ENCODE measurements around the gene MAPRE2. TPM values are rescaled to one million over a fixed set of nuclear protein-coding genes. Genes with fewer than 3 reads are reported as not detected.

The MAPRE2 gene
- total RNA-seq, 1 donor from 2014 or later = 23.6 TPM

DNA sequence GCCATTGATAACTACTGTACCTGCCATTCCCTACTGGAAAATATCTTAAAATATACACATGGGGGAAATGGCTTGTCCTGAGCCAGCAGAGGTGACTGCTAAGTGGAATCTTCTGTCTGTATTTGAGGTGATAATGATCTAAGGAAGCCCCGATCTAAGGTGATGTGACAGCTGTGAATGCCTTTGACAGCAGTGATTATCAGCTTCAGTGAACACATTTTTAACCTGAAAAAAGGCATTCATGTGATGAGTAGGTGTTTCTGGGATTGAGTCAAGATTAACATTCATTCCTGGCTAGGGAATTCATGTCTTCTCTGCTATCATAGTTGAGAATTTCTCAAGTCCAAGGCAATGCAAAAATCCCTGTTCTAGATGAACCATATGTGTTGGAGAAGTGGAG is 9.1 kb upstream of the MAPRE2 start:
- no peak for DNase-seq (ENCODE audit: low spot score)

DNA sequence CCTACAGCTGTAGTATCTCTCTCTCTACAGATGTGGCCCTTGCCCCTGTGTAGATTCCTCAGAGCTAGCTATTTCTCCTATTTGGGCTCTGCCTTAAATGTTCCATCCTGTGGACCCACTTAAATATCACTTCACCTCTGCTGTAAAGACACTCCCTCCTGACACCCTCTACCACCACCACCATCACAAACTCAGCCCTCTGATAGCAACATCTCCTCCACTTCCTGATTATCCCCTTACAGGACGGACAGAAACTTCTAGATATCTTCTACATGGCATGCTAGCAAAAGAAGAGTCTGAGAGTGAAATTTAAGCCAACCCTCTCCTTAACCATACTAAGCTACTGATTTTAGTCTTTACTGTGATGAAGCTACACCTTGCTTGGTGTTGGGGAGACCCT is 3.2 kb upstream of the MAPRE2 start:
- DNase-seq (ENCODE audit: low spot score) = no peak

DNA sequence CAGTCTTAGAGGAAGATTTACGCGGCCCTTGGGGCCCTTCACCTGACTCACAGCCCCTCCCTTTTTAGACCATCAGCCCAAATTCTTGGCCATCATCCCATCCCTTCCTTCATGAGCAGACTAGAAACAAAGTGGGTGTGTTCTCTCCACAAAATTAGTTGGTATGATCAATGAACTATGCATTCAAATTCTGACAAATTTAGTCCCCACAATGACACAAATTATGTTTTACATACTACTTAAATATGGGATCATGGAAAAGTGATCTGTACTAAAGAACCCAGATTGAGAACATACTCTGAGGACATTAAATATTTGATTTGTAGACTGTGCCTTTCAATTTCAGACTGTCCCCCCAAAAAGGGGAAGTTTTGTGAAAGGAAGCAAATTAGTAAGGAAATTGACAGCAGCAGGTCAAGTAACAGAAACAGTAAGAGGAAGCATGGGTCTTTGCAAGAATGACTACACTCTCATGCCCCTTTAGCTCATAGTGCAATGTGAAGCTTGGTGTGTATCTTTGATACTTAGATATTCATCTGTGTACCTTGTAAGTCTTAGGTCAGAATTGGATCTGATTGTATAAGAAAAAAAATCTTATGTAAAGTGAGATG is 2.2 kb upstream of the MAPRE2 start:
- no peak for DNase-seq (ENCODE audit: low spot score)

DNA sequence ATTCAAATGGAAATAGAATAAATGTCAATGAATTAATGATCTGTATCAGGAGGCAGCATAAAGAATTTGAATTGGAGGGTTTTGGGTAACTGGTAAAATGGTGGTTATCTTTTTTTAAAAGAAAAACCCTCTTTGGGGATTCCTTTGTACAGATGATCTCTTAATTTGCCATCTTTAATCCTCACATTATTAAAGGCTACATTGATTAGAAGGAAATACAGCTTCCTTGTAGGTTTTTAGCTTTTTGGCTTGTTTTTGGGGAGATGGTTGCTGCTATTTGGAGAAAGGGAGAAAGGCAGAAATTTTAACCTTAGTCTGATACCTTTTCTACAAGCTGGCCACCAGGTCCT is 600 bp upstream of the MAPRE2 start:
- no peak for DNase-seq (ENCODE audit: low spot score)

DNA sequence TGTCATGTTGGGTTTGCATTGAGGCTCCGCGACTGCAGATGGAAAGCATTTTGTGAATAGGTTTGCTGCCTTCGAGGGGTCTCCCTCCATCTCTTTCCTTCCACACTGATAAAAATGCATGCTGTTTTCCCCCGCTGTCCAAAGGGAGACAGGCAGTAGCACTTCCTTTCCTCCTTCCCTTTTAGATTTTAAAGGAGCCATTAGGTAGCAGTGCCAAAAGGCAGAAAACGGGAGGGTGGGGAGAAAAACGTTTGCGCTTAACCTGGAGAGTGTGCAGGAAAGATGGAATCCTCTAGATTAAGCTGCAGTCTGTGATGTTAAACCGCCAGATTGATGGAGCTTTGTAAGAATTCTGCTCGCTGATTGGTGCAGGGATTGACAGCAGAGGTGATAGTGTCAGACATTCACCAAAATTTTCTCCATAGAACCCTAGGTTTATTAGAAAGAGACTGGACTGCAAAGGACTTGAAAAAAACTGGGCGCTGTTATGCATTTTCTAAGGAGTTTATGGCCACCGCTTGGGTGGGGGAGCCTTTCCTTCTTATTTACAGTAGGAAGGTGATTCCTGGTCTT is 688 bp downstream of the MAPRE2 start:
- DNase-seq (ENCODE audit: low spot score) = no peak

DNA sequence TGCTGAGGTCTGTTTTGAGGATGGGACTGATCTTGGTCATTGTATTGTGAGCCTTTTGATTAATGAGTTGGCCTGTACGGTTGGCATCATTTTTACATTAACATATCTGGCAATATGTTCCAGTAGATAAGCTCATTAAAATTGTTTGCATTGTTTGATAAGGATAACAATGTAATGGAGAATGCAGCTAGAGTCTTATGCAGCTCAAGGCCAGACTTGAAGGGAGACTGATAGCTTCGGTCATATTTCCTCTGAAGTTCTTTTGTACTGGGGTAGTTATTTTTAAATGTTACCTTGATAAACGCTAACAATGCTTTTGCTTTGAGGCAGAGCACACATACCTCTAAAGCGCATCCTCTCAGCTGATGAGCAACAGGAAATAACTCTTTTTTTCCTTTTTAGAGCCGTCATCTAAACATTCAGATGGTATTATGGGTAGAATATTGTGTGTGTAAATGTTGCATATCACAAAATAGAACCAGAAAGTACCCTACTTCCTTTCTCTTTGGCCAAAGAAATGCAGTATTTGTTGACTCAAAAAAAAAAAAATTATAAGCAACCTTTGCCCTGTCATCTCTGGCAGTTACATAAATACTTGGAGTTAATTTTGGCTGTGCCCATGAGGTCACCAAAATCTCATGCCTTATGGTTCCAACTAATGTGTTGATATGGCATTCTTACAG is 1.3 kb downstream of the MAPRE2 start:
- no peak for DNase-seq (ENCODE audit: low spot score)

DNA sequence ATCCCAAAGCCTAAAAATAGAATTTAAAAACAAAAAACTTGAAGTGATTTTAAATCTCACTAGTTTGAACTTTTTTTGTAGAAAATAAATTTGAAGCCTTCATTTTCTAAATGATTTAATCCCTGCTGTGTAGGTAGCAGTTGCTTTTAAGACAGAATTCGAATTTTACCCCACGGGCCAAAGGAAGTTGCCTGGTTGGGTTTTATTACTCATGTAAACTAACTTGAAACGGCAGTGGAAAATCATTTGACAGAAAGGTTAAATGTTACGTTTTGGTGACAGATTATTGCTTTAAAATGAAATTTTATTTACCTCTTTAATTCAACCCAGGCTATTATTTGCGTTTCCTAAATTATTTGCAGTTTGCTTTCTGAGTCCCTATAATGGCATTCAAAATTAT is 2.0 kb downstream of the MAPRE2 start:
- DNase-seq (ENCODE audit: low spot score) = no peak

DNA sequence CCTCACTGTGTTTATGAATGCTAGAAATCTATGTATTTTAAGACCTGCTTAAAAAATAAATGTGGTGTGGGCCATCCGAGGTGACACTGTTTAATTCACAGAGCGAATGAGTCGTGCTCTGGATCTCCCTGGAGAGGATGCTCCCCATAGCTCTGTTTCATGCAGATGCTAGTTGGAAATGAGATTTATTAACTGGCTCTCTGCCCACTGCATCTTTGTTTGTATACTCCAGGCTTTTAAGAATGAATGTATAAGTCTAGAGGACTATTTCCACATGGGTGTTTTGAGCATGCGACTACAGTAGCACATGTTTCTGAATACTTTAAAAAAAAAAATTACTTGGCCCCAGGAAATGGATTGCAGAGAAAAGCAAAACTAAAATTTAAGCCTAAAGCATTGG is 3.9 kb downstream of the MAPRE2 start:
- DNase-seq (ENCODE audit: low spot score) = no peak

DNA sequence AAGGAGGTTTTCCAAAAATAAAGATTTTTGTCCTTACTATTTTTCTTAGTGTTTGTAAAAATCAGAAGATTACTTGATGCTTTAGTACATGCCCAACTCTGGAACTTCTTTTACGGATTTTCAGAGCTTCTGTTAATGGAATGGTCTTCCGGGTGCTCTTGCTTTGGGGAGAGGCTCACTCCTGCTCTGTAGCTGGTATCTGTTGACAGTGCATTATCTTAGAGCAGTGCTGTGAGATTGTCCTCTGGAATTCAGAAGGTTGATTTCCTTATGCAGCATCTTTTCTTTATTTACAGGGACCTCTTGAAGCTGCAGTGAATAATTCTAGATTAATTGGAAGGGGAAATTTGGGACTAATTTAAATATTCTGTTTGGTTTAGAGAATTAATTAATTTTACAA is 4.6 kb downstream of the MAPRE2 start:
- DNase-seq (ENCODE audit: low spot score) = no peak

DNA sequence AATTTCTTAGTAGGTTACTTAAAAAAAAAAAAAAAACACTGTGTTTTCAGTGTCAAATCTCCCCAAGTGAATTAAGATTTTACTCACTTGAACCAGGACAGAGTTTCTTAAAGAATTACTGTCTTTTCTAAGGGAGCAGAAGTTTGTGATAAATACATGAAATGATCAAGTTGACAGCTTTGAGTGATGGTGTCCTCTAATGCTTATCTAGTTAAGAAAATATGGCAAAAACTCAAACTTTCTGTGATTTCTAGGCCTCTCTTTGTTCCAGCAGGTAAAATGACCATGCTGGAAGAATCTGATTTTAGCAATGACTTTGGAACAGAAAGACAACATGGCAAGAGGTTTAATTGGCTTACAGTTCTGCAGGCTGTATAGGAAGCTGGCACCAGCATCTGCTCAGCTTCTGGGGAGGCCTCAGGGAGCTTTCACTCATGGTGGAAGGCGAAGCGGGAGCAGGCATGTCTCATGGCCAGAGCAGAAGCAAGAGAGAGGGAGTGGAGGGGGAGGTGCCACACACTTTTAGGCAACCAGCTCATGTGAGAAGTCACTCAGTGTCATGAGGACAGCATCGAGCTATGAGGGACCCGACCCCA is 6.6 kb downstream of the MAPRE2 start:
- DNase-seq (ENCODE audit: low spot score) = no peak

DNA sequence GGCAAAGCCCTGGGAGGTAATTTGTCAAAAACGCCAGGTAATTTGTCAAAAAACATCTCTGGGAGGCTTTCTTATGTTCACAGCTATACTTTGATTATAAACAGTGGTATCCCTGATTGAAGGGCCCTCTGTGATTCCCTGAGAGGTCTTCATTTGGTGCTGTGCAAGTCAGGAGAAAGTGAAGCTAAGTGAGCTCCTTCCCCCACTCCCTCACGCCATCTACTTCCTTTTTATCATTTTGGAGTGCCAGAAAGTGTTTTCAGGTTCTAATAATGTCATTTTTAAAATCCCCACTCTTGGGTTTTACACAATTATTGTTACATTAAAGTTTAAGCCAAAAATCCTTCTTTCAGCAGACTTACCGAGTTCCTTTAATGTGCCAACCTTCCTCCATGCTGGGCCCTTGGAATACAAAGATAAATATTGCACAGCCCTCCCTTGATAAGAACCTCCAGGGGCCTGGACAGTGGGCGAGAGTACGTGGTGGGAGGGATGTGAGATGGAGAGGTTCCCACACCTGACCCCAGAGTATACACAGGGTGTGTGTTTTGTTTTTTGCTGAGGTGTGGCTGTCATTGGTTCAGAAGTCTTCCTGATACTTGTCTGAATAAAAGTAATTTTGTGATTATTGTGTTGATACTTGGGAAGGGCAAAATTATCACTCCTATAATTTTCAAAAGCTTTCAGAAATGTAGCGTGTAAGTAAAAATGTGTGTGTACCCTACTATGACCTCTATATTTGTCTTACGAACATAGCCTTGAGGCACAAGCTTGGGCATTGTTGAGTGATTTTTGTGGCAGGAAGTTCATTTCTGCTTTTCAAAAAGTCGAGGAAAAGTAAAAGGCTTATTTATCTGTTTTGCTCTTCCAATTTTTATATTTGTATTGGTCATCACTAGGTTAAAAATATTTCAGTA is 8.2 kb downstream of the MAPRE2 start:
- no peak for DNase-seq (ENCODE audit: low spot score)

DNA sequence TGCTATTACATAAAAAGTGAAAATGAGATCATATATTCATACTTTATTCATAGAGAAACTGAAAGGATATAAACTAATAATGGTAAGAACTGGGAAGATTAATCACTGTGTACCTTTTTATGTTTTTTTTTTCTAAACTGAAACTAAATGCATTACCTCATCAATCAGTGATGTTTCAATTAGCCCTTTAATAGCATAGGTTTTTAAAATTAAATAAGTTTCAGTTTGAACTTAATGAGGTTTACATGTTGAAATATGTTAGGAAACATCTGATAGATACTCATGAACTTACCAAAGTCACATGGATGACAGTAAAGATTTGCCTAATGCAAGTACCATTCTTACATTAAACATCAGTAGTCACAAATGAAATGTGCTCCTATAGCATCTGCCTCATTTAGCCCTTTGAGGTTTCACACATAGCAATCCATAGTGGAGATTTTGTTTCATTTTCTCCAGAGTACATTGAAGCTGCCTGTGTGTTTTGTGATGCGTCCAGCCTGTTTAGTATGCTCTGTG is 8.9 kb downstream of the MAPRE2 start:
- DNase-seq (ENCODE audit: low spot score) = no peak

DNA sequence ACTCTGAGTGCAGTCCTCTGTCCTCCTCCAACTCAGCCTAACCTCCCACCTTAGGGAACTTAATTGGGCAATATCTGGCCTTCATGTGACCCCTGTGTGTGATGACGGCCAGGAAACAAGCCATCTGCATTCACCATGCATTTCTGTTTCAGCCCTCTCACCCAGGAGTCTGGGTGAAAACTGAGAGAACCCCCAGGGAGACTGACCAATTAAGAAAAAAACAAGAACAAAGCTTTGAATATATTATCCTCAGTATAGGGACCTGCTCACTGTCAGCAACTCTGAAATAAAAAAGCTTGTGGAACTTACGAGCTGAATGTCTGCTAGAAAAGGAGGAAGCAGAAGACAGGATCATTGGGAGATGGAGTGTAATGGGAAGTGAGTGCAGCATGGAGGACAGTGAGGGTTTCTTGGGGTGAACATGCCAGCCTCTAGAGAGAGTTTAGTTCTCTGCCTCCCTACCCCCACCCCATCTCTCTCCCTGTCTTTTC is 9.5 kb downstream of the MAPRE2 start:
- DNase-seq (ENCODE audit: low spot score) = no peak

DNA sequence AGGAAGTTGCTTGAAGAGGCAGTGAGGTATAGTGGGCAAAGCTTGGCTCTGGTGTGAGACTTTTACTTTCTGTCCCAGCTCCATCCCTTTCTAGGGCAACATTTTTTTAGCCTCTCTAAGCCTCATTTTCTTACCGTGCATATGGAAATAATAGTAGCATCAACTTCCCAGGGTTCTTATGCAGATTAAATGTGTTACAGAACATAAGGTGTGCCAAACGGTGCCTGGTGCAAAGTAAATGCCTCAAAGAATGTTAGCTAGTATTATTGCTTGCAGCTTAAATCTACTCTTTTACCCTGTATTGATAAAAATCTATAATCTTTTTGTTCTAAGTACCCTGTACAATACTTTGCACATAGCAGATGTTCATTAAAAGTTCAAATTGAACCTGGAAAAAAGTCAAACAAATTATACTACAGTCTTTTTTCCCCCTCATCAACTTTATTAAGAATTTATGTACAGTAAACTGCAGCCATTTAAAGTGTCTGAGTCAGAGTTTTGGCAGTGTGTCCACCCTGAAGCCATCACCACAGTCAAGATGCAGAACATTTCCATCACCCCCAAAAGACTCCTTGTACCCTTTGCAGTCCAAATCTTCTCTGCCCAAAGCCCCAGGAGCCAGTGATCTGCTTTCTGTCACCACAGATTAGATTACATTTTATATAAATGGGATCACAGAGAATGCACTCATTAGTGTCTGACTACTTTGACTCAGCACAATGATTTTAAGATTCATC is 10.6 kb downstream of the MAPRE2 start:
- DNase-seq (ENCODE audit: low spot score) = no peak

DNA sequence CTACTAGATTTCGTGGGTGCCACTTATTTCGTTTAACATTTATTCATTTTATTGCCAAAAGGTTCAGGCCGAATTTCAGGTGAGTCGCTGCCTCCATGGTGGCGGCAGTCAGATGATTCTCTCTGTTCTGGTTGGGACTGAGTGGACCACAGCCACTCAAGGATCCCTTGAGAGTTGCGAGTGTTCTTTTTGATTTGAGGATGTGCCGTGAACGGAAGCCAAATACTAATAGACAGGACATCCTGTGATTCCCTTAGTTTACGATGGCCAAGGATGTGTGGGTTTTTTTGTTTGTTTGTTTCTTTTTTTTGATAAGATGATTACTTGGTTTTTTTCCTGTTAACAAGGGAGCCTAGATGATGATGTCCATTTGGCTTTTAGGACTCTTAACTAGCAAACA is 13.2 kb downstream of the MAPRE2 start:
- no peak for DNase-seq (ENCODE audit: low spot score)

DNA sequence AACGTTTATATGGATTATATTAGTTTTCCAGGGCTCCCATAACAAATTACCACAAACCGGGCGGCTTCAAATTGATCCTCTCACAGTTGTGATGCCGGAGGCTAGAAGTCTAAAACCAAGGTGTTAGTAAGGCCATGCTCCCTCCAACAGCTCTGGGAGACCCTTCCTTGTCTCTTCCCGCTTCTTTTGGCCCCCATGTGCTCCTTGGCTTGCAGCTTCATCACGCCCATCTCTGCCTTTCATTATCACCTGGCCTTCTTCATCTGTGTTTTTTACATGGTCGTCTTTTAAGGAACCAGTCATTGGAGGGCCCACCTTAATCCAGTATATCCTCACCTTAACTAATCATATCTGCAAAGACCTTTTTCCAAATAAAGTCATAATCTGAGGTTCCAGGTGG is 13.9 kb downstream of the MAPRE2 start:
- DNase-seq (ENCODE audit: low spot score) = no peak

DNA sequence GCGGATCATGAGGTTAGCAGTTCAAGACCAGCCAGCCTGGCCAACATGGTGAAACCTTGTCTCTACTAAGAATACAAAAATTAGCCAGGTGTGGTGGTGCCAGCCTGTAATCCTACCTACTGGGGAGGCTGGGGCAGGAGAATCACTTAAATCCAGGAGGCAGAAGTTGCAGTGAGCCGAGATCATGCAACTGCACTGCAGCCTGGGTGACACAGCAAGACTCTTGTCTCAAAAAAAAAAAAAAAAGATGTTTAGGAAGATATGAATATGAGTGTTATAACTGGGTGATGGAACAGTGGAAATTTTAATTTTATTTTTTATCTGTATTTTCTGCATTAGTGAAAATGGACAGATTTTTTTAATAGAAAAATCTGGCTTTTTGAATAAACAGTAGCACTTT is 14.5 kb downstream of the MAPRE2 start:
- DNase-seq (ENCODE audit: low spot score) = no peak

DNA sequence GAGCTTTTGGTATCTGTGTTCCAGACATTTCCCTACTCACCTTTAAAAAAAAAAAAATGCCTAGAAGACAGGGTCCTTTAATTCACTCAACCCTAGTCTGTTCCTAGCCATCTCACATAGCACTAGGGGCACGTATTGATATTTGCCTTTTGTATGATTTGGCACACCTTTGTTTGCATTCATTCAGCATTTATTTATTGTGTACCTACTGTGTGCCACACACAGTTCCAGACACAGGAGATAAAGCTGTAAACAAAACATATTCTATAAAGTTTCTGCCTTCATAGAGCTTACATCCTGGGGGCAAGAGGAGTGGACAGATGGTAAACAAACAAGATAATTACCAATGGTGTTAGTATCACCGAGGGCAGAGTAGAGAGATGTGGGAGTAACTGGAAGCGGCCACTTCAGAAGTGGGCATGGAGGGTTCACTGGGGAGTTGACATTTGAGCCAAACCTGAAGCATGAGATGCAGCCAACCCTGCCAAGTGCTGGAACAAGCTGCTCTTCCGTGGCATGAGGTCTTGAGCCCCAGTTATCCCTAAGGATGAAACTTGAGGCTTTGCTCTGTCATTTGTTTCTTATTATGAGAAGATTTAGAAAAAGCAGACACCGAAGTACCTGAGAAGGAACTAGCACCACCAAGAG is 18.2 kb downstream of the MAPRE2 start:
- DNase-seq (ENCODE audit: low spot score) = no peak

DNA sequence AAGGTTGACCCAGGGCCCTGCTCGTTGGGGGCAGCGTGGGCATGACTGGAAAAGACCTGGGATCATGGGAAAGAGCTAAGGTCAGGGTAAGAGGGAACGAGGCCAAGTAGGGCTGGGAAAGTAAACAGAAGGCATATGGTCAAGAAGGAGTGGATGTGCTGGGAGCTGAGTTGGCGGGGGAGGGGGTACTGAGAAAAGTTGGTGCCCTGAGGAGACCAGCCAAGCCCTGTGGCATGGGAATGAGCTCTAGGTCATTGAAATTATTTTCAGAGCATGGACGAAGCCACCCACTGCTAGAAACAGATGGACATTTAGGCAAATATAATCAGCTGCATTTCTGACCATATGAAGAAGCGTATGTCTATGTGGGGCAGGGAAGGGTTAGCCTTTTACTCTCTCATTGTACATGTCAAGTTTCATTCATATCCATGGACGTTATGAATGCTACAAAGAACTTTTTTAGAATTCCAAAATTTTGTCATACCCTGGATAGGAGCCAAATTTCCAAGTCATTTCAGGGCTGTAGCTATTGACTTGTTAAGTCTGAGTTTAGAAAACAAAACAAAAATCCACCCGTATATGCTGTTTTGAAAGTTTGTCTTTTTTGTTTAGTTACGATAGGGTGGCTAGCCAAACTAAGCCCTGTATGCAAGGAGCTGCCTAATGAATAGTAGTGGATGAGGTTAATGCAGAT is 19.1 kb downstream of the MAPRE2 start:
- DNase-seq (ENCODE audit: low spot score) = no peak

Measured in mesenteric fat pad (tissue), 1 donor.